Transverse colon (tissue), 4 donors: ENCODE results near the gene BCL11A.

Source experiments
- CTCF ChIP-seq, 5 experiments: fragments of 200-600 bp in 3 of 5; fragments of 450-650 bp in 2 of 5; sonication (generic) in 3 of 5; IDR thresholded peaks; 1 replicate in 2 of 5; 2 replicates in 3 of 5; pipeline ENCODE4 v1.5.1; 2016 to 2017; ENCODE audit warnings: antibody characterized with exemption in 5 of 5, inconsistent platforms in 3 of 5, mild to moderate bottlenecking in 2 of 5, moderate library complexity in 1 of 5
- EP300 ChIP-seq: sonication (generic); formaldehyde crosslinking; IDR thresholded peaks from one replicate; pipeline ENCODE4 v1.6.1; 2017; ENCODE audit warnings: antibody characterized with exemption, low read depth
- POLR2A ChIP-seq: fragments of 450-650 bp; IDR thresholded peaks from one replicate; pipeline ENCODE4 v1.6.1; 2016; ENCODE audit warnings: antibody characterized with exemption, mild to moderate bottlenecking, moderate library complexity
- POLR2AphosphoS5 ChIP-seq, 3 donors: sonication (generic); formaldehyde crosslinking; IDR thresholded peaks; one replicate each; pipeline ENCODE4 v1.6.1; 2016; ENCODE audit warnings: antibody characterized with exemption in 3 of 3

DNA sequence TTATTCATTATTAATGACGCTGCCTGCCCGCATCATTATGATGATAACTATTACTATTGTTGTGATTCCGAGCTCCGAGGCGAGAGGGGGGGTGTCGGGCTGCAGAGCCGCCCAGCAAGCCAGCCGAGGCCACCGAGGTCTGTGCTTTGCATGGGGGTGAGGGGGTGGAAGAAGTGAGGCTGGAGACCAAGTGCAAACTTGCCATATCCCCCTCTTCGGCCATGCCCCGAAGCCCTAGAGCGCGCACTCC, 3.6 kb downstream of the BCL11A start:
- no peak for TF ChIP-seq EP300
- TF ChIP-seq POLR2A = no peak
- TF ChIP-seq POLR2AphosphoS5 (IDR thresholded peaks at IDR 0.05) = no peak
- TF ChIP-seq CTCF (IDR thresholded peaks at IDR 0.05) = no peak
